Iris pigment epithelial cell (primary cell): Measurements from ENCODE around the gene SCIMP.
A peak's percentile ranks its signal among the peaks of the same experiment; 100 is the strongest.
"Not testable (repeated sequence)": the region's sequence is repeated elsewhere in the genome, so short reads cannot be mapped to it uniquely, and the experiment has no call there.

Experiments used
- DNase-seq: peaks from one replicate; pipeline ENCODE4 v3.0.0-alpha.2; 2011; ENCODE audit warnings: low read depth

SCIMP gene

DNA sequence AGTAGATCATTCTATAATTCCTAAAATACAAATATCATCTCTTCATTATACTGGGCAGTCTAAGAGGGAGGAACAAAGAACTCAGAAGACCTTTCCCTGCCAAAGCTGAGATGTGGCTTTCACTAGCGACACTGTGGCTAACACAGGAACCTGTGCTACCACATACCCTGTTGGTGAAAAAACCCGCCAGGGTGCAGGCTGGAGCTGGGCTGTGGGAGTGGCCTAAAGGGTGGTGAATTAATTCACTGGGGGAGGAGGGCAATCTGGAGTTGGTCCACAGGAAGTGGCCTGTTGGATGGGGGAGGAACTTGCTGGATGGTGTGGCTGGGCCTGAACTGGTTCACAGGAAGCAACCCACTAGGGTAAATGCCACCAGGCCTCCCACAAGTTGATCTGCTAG is 50.4 kb downstream of the SCIMP start:
- DNase-seq = no peak

GRCh38 chr17:5183410-5183793 is 51.3 kb downstream of the SCIMP start:
- no peak for DNase-seq

- no peak for DNase-seq
Measured at GRCh38 chr17:5182597-5183409, 51.9 kb downstream of the SCIMP start.

DNA sequence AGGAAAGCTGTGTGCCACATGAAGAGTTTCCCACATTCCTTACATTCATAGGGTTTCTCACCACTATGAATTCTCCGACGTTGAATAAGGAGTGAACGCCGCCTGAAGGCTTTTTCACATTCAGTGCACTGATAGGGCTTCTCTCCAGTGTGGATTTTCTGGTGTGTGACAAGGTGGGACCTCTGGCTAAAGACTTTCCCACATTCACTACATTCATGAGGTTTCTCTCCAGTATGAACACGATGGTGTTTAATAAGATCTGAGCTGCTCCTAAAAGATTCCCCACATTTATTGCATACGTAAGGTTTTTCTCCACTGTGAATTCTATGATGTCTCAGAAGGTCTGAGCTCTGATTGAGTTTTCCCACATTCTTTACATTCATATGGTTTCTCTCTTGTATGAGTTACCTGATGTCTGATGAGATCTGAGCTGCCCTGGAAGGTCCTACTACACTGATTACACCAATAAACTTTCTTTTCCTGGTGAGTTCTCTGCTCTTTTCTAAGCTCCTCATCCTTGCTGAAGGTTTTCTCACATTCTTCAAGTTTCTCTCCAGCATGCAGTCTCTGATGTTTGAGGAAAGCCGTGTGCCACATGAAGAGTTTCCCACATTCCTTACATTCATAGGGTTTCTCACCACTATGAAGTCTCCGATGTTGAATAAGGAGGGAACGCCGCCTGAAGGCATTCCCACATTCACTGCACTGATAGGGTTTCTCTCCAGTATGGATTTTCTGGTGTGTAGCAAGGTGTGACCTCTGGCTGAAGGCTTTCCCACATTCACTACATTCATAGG is 53.0 kb downstream of the SCIMP start:
- no peak for DNase-seq

DNA sequence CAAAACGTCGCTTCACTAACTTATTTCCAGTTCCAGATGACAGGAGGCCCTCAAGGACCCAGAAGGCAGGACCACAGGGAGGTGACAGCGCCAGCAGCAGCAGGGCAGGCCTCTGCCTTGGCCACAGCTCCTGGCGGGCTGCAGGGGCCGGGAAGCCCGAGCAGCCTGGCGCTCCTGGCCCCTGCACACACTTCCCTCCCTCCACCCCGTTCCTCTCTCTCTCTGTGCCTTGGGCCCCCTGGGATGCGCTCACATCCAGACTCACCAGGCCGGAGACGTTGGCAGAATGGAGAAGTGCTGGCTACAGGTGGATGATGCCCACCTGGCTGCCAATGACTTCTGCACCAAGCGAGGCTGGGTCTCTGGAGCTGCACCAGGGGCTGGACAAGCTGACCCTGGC is 55.7 kb downstream of the SCIMP start:
- DNase-seq = no peak

GRCh38 chr17:5175027-5175426 is 59.6 kb downstream of the SCIMP start:
- not testable (repeated sequence) for DNase-seq

GRCh38 chr17:5165791-5166564 is 68.7 kb downstream of the SCIMP start:
- peak; percentile 66 for DNase-seq

DNA sequence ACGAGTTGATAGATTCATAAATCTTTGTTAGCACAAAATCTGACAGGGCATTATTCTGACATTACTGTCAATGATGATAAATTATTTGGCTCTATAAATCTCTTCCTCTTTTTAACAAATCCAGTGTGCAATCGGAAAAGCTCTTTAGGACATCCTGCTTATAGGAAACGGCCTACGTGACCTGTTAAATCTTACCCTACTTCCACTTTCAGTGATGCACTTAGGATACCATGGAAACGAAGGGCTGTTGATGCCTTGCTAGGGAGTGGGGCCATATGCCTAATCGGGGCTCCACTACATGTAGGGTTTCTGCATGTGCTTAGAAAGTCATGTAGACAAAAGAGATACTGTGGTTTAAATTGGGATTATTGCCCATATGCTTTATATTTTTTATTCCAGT is 70.2 kb downstream of the SCIMP start:
- DNase-seq = no peak

GRCh38 chr17:5161793-5162192 is 72.9 kb downstream of the SCIMP start:
- DNase-seq = not testable (repeated sequence)

DNA sequence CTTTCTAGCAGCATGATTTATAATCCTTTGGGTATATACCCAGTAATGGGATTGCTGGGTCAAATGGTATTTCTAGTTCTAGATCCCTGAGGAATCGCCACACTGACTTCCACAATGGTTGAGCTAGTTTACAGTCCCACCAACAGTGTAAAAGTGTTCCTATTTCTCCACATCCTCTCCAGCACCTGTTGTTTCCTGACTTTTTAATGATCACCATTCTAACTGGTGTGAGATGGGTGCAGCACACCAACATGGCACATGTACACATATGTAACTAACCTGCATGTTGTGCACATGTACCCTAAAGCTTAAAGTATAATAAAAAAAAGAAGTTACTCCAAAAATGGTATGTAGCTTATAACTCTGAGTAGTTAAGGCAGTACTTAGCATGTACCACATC is 74.0 kb downstream of the SCIMP start:
- DNase-seq = not testable (repeated sequence)
